Head of caudate nucleus (tissue), 42 donors: ENCODE data around the gene SLC25A42.
"Not testable (repeated sequence)": the region's sequence is repeated elsewhere in the genome, so short reads cannot be mapped to it uniquely, and the experiment has no call there.

Source experiments
- DNase-seq, 42 donors: peaks; one replicate each; pipeline versions ENCODE4 v3.0.0 to v3.0.0-alpha.2; 2020 to 2021; ENCODE audit warnings: mixed read lengths in 7 of 42
- intact Hi-C: fragments of 100-400 bp; cut with DNase I; formaldehyde crosslinking; loops from one replicate; pipeline ENCODE4 v1.15.0; 2022

The SLC25A42 gene, protein sequence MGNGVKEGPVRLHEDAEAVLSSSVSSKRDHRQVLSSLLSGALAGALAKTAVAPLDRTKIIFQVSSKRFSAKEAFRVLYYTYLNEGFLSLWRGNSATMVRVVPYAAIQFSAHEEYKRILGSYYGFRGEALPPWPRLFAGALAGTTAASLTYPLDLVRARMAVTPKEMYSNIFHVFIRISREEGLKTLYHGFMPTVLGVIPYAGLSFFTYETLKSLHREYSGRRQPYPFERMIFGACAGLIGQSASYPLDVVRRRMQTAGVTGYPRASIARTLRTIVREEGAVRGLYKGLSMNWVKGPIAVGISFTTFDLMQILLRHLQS

DNA sequence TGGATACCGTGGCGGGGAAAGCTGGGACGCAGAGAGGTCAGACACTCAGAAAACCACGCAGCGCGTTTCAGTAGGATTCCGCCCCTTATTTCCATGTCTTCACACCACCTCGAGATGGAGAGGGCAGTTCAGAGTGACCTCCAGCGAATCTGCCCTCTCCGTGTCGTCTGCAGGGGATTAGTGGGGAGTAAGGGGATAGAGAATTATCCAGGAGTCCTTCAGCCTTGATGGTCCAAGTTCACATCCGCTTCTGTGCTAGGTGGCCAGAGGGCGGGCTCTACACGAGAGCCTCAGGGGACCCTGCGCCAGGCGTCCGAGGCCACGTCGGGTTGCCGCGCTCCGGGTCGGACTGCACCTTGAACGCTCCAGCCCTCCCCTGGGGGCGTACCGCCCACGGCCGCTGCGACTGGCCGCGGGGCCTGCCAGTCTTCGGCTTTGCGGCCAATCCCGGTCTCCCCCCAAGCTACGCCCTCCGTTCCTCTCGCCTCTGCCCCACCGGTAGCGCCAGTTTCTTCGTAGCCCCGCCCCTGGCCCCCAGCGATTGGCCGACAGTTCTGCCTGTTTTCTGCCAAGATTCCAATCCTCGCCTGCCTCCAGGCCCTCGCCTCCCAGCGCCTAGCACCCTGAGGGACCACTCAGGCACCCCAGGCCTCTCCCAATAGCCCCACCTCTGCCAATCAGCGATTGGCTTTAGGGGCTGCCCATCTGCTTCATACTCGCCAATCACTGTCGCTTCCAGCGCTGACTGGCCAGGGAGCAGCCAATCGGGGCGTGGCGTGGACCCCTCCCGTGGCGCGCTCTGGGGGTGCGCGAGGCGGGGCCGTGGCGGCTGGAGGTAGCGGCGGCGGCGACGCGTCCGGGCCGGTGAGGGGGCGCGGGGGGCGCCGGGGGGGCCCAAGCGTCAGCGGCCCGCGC lies at the start of gene SLC25A42:
SLC25A42 (plus strand) TSS at position 812 of the 915 bp plus-strand sequence. CDS start 32,131 bp downstream, outside the sequence.
- intact Hi-C loops, result loop anchor here (1.0 kb wide), 1 partner anchor 30 kb away; the partner anchor contains the start of genes ARMC6 and SUGP2
- DNase-seq, result peak; percentile 98 to 100 (median 100)

DNA sequence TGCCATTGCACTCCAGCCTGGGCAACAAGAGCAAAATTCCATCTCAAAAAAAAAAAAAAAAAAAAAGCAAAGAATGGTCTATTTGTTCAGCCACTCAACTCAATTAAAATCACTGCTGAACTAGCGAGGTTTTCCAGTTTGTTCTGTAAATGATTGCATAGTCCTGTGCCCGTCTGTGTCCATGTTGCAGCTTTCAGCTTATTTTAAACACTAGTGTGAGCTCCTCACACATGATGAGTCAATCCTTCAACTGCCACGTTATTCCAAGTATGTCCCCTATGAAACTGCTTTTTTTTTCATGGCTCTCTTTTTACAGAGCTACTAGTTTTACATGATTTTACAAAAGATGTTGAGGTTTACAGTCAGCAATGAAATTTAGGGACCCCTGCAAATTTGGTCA lies 42.7 kb upstream of the SLC25A42 start:
- peak in 1 of 42 donors; percentile 4 for DNase-seq

GRCh38 chr19:19022380-19022961 lies 41.3 kb upstream of the SLC25A42 start:
- intact Hi-C loops, result no loop called here
- DNase-seq, result no peak

More for the DNA sequence above, 42.7 kb upstream of the SLC25A42 start:
- intact Hi-C loops, result no loop called here

GRCh38 chr19:19023376-19023775 lies 40.4 kb upstream of the SLC25A42 start:
- intact Hi-C loops, DNase-seq: not testable (repeated sequence)

GRCh38 chr19:19025861-19026260 lies 37.9 kb upstream of the SLC25A42 start:
- no peak for DNase-seq
- intact Hi-C loops, result no loop called here

- peak in 11 of 42 donors; percentile 11 to 46 (median 19) for DNase-seq
- intact Hi-C loops, result no loop called here
These were observed 37.4 kb upstream of the SLC25A42 start for GRCh38 chr19:19026299-19026971.

DNA sequence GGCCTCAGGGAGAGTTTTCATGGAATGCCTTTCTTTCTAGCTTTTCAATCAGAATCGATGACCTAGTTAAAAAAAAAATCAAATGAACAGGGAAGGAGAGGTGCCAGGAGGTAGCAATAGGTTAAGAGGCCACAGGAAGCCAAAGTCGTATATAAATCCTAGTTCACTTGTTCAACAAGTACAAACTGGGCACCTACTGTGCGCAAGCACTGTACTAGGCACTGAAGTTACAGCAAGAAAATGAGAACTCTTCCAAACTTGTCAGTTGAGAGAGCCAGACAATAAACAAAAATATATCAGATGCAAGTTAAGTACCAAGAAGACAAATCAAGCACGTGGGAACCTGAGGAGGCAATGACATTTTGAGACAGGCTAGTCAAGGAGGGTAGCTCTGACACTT lies 36.6 kb upstream of the SLC25A42 start:
- intact Hi-C loops, result no loop called here

DNA sequence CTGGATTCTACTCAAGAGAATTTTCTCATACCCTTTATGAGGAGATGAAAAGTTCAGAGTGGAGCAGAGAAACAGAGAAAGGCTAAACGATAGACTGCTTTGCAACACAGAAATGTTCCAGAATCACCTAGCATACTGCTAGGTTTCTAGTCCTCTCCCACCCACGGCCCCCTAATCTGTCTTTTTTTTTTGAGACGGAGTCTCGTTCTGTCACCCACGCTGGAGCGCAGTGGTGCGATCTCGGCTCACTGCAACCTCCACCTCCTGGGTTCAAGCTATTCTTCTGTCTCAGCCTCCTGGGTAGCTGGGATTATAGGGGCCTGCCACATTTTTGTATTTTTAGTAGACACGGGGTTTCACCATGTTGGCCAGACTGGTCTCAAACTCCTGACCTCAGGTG lies 35.3 kb upstream of the SLC25A42 start:
- intact Hi-C loops, result no loop called here
- peak in 36 of 42 donors; percentile 7 to 77 (median 38) for DNase-seq

More for the DNA sequence above, 36.6 kb upstream of the SLC25A42 start:
- no peak for DNase-seq

- intact Hi-C loops, result no loop called here
- DNase-seq, result no peak
These were observed 31.9 kb upstream of the SLC25A42 start for GRCh38 chr19:19031891-19032290.

DNA sequence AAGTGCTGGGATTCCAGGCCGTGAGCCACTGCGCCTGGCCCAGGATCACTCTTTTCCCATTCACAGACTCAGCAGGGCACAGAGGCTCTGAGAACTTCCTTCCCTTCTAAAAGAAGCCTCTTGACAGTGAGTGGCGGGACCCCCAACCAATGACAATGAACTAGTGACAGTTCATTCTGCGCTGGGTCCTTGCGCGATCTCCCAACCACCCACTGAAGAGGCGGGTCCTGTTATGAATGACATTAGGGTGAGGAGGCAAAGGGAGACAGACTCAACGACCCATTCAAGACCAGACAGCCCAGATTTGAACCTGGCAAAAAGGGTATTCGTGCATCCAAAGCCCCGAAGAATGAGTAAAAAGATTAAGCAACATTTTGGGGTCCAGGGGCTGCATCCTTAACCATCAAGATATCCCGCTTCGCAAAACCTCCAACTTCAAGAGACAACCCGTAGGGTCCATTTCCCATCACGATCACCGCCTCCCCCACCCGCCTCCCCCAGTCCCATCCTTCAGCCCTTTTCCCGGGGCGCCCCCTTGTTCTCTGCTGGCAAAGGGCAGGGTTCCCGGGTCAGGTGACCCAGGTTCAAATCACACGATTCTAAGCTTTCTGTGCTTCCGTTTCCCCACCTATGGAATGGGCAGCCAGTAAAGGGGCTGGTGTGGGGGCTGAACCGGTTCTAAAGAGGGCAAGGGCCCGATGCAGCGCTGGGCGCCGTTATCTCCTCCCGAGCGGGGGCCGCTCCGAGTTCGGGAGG lies 31.2 kb upstream of the SLC25A42 start:
- peak; percentile 62 to 96 (median 90) for DNase-seq
- intact Hi-C loops, result loop anchor here (1.0 kb wide), 1 partner anchor 31 kb away; the partner anchor contains the start of gene SLC25A42

- DNase-seq, result peak in 1 of 42 donors; percentile 30
- intact Hi-C loops, result loop anchor here (1.0 kb wide), 1 partner anchor 30 kb away; the partner anchor contains the start of gene SLC25A42
These were observed 30.7 kb upstream of the SLC25A42 start for GRCh38 chr19:19033176-19033425.

GRCh38 chr19:19033426-19034203 lies 30.2 kb upstream of the SLC25A42 start, which contains the start of the genes ARMC6 and SUGP2:
Gene ARMC6, plus strand, starts transcription at chr19:19033603. Its CDS starts 607 bp downstream, at chr19:19034210.
Gene SUGP2, minus strand, starts transcription at chr19:19033517. Its CDS starts 2,446 bp downstream, at chr19:19031071.
- peak; percentile 69 to 95 (median 90) for DNase-seq
- intact Hi-C loops, result loop anchor here (1.0 kb wide), 1 partner anchor 30 kb away; the partner anchor contains the start of gene SLC25A42

DNA sequence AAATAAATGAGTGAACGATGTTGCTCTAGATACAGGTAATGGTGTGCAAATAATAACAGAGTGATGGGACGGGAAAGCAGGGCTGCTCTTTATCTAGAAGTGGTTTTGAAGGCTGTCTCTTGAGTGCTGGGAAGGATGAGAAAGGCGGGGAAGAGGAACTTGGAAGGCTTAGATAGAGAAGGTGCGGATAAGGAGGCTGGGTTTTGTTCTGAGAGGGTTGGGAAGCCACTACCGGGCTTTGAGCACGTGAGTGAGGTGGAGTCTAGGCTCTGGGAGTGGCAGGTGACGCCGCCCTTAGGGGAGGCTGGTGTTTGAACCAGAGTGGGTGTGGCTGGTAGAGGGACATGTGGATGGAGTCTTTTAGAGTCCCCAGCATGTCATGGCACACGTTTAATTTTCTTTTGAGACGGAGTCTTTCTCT lies 29.6 kb upstream of the SLC25A42 start:
- DNase-seq, result peak; percentile 15 to 85 (median 59)
- intact Hi-C loops, result no loop called here

DNA sequence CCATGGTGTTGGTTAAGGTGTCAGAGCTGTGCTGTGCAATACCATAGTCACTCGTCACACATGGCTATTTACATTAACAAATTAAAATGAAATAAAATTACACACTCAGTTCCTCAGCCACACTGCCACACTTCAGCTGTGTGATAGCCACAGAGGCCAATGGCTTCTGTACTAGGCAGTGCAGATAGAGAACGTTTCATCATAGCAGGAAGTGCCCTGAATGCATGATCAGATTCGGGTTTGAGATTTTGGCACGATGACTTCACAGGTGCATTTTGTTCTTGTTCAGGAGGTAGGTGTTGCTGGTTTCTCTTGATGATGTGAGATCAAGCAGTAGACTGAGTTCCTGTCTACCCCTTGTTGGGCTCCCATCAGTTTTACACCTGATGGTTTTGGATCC lies 23.9 kb upstream of the SLC25A42 start:
- intact Hi-C loops, result no loop called here
- DNase-seq, result no peak

- intact Hi-C loops, result no loop called here
- no peak for DNase-seq
These were observed 23.4 kb upstream of the SLC25A42 start for GRCh38 chr19:19040417-19040816.

DNA sequence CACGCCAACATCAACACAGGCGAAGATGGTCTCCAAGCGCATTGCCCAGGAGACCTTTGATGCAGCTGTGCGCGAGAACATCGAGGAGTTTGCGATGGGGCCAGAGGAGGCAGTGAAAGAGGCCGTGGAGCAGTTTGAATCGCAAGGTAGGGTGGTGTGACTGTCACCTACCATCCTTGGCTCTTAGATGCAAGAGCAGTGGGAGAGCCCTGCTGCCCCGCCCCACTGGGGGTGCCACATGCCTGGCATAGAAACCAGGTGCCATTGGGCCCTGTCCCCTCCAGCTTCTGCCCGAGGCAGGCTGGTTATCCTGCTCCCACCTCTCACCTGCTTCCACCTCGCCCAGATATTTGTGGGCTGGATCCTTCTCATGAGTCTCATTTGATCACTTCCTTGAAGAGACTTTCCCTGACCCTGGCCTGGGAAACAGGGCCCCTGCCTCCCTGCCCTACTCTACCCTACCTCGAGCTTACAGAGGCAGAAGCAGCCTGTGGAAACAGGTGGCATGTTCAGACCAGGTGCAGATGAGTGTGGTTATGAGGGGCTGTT lies 21.0 kb upstream of the SLC25A42 start:
- no peak for DNase-seq

DNA sequence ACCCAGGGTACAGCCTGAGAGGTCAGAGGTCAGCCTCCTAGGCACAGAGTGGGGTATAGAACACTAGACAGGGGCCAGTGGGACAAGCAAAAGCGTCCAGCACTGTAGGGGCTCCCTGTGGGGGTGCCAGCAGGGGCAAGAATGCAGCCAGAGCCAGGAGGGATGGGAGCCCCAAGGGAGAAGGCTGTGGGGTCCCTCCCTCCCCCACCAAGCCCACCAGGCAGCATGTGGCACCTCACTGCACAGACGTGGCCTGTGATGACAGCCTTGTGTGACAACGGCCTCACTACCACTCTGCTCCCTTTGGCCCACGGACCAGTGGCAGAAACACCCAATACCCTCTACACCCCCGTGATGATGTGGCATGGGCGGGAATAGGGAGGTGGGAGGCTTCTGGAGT lies 20.3 kb upstream of the SLC25A42 start:
- intact Hi-C loops, result no loop called here
- no peak for DNase-seq

More for the DNA sequence above, 21.0 kb upstream of the SLC25A42 start:
- intact Hi-C loops, result no loop called here
